HAP-1 (cell line): ENCODE results near the gene UNC93B1.
"Not testable (repeated sequence)": the region's sequence is repeated elsewhere in the genome, so short reads cannot be mapped to it uniquely, and the experiment has no call there.

ENCODE experiments used
- DNase-seq, 2 experiments: peaks; one replicate each; pipeline ENCODE4 v3.0.0-alpha.2; 2016 to 2020; ENCODE audit warnings: low spot score in 2 of 2
- H3K27me3 ChIP-seq: fragments of 250-450 bp; sonication (Bioruptor Pico); 2 replicates; pipeline ENCODE4 v1.5.1; 2020; ENCODE audit warnings: low read depth, mild to moderate bottlenecking, moderate library complexity
- H3K36me3 ChIP-seq: fragments of 250-450 bp; sonication (Bioruptor Pico); replicated peaks from 2 replicates; pipeline ENCODE4 v1.5.1; 2020; ENCODE audit warnings: mild to moderate bottlenecking
- H3K4me1 ChIP-seq: fragments of 250-450 bp; sonication (Bioruptor Pico); 2 replicates; pipeline ENCODE4 v1.5.1; 2020; ENCODE audit warnings: mild to moderate bottlenecking
- H3K4me3 ChIP-seq: fragments of 250-450 bp; sonication (Bioruptor Pico); 2 replicates; pipeline ENCODE4 v1.5.1; 2020; ENCODE audit warnings: mild to moderate bottlenecking, moderate library complexity
- H3K9me3 ChIP-seq: fragments of 250-450 bp; sonication (Bioruptor Pico); 2 replicates; pipeline ENCODE4 v1.5.1; 2020; ENCODE audit warnings: mild to moderate bottlenecking, moderate library complexity
- in situ Hi-C: fragments of 300-500 bp; cut with MboI; formaldehyde crosslinking; loops from 3 replicates; pipeline ENCODE4 v1.14.3; 2020; ENCODE audit warnings: low sequenced_read_pairs, inconsistent platforms, mixed read lengths

The UNC93B1 gene

DNA sequence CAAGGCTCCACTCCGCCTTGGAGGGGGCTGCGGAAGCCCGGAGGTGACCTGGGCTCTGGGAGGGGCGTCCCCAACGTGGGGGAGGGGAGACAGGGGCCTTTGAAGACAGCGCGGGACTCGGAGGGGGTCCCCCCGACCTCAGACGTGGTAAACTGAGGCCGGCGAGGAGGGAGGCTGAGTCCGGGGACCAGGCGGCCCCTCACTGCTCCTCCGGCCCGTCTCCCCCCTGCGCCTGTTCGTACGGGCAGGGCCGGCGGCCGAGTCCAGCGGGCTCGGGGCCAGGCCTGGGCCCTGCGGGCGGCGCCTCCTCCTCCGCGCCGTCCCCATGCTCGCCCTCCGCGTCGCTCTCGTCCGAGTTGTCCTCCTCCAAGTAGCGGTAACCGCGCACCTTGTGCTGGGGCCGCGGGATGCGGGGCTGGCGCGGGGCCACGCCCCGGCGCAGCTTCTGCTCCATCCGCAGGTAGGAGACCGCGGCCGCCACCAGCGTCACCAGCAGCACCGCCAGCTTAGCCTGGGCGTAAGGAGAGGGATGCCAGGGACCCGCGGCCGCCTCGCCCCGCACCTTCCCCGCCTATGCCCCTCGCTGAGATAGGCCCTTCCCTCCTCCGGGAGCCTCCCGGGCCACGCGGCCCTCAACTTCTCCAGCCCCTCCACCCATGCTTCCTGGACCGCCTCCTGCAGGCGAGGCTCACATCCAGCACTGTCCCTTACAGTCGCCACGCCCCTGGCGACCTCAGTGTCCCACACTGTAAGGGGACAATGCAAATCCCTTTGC, 12.4 kb downstream of the UNC93B1 start:
- H3K4me1 ChIP-seq, H3K36me3 ChIP-seq, DNase-seq, in situ Hi-C loops, H3K27me3 ChIP-seq, H3K4me3 ChIP-seq, H3K9me3 ChIP-seq: not testable (repeated sequence)

DNA sequence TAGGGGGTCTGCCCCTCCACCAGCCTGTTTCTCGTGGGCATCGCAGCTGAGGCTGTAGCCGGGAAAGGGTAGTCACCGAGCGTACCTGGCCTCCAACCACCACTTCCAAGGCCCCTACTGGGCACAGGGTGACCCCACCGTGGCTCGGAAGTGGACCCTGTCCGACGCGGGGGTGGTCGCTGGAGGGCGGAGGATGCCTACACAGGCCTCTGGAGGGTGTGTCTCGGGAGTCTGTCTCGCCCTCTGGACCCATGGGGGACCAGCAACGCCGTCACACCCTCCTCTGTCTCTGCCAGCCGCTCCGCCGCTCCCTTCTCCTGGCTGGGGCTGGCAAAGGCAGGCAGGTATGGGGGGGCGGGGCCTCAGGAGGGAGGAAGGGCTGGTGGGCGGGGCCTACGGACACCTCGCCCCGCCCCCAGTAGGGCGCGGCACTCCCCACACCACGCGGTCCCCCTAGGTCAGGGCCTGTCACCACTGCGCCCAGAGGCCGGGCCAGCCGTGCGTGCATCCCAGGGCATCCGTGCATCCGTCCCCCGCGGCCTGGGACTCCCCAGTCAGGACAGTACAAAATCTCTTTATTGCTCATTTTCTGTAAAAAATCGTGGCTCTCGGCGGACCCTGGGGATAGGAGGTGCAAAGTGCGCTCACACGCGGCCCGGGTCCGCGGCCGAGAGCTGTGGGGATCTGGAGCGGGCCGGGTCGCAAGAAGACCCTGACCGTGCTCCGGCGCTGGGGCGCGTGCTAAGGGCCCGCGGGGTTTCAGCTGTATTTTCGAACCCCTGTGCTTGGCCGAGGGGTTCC, 13.2 kb downstream of the UNC93B1 start:
- H3K4me3 ChIP-seq, H3K36me3 ChIP-seq, H3K27me3 ChIP-seq, in situ Hi-C loops, DNase-seq, H3K4me1 ChIP-seq, H3K9me3 ChIP-seq: not testable (repeated sequence)

DNA sequence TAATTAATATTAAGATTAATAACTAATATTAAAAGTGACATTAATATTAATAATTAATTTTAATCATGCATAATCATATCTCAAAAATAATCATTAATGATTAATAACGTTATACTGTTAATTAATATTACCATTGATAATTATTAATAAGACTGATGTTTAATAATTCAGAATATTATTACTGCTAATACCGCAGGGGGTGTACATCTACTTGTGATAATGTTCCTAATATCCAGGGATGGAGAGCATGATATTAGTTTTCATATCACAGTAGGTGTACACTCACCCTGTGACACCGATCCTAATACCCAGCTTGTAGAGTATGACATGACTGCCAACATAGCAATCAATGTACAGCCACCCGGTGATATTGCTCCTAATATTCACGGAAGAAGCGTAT, 18.6 kb downstream of the UNC93B1 start:
- in situ Hi-C loops: not testable (repeated sequence)

DNA sequence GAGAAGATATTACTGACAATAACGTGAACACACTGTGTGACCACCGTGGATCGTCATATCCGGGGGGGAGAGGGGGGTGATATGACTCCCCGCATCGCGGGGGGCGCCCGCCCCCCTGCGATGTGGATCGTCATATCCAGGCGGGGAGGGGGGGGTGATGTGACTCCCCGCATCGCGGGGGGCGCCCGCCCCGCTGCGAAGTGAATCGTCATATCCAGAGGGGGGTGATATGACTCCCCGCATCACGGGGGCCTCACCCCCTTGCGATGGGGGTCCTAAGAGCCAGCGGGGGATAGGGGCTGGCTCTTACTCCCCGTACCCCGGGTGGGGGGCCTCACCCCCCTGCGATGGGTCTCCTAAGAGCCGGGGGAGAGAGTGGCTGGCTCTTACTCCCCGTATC, 19.9 kb downstream of the UNC93B1 start:
- Histone ChIP-seq H3K9me3 (no peaks in the 10 kb centered on the region), H3K4me3 (no peak overlapping the region), H3K4me1 (no peaks in the 10 kb centered on the region), H3K36me3 (no peaks in the 10 kb centered on the region), H3K27me3 (no peaks in the 10 kb centered on the region)
- DNase-seq: no peak
- in situ Hi-C loops: no loop called here

More for the DNA sequence above, 18.6 kb downstream of the UNC93B1 start:
- H3K4me3 ChIP-seq, H3K36me3 ChIP-seq, DNase-seq, H3K4me1 ChIP-seq, H3K9me3 ChIP-seq, H3K27me3 ChIP-seq: not testable (repeated sequence)

DNA sequence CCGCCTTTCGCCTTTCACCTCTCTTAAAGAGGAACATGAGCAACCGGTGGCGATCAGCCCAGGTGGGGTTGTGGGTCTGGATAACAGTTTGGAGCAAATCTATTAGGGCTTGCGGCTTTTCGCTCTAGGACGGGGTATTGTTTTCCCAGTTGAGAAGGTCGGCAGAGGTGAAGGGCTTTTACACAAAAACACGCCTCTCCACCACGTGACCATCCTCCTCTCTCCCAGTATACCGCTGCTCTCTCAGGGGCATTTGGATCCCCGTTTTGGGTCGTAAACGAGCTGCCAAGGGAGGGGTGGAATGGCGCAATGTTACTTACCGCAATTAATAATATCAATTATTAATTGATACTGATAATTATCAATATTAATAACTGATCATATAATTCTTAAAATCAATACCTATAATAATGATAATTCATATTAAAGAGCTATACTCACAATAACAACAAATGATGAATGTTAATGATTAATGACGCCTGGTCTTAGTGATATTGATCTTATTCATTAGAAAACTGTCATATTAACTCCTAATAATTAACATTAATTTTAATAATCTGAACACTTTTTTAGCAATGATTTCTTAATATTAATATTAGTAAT, 21.5 kb downstream of the UNC93B1 start:
- H3K4me3 ChIP-seq, H3K36me3 ChIP-seq, H3K27me3 ChIP-seq, DNase-seq, in situ Hi-C loops, H3K4me1 ChIP-seq, H3K9me3 ChIP-seq: not testable (repeated sequence)

DNA sequence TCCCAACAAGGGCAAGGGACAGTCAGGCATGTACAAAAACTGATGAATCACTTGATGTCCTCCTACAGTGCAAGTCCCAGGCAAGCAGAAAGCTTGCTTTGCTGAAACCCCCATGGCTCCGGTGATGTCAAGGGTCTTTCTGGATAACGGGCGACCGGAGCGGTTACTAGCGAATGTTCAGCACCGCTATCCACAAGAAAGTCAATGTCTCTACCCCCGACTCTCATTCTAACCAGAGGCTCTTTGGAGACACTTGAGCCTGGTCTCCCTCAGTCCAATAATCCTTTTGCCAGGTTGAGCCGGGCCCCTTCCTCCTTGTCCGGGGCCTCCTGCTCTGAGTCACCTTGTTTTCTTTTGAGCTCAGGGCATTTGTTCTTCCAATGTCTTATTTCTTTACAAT, 22.7 kb downstream of the UNC93B1 start:
- DNase-seq, H3K27me3 ChIP-seq, H3K4me1 ChIP-seq, H3K4me3 ChIP-seq, H3K9me3 ChIP-seq, in situ Hi-C loops, H3K36me3 ChIP-seq: not testable (repeated sequence)

DNA sequence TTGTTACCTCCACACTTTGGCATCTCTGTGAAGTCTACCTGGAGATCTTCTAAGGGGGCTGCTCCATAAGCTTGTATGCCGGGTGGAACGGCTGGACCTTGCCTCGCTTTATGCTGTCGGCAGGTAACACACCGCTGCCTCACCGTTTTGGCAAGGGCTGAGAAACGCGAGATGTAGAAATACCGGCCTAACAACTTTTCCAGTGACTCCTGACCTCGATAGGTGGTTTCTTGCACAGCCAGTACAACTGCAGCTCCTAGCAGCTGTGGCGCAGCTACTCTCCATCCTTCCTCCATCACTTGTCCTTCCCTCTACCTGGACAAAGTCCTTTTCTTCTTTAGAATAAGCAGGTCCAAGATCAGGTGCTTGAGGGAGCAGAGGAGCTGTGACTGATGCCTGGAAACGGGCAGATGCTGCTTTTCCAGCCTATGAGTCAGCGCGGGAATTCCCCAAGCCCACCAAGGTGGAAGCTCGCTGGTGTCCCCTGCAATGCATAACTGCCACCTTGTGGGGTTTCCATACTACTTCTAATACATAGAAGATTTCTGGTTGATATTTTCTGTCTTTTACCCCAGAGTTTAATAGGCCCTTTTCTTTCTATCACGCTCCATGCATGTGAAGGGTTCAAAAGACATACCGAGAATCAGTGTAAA, 25.0 kb downstream of the UNC93B1 start:
- H3K4me1 ChIP-seq, H3K9me3 ChIP-seq, H3K36me3 ChIP-seq, DNase-seq, in situ Hi-C loops, H3K4me3 ChIP-seq, H3K27me3 ChIP-seq: not testable (repeated sequence)

DNA sequence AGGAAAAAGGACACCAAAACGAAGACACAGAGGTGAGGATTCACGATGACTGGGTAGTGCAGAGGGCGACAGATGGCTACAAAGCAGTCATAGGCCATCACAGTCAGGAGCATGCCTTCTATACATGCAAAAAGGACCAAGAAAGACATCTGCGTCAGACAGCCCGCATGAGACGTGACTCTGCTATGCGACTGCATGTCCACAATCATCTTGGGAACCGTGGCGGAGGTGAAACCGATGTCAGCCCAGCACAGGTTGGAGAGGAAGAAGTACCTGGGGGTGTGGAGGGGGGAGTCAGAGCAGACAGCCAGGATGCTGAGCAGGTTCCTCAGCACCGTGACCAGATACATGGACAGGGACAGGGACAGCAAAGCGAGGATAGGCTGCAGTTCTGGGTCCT, 29.2 kb downstream of the UNC93B1 start:
- not testable (repeated sequence) for H3K4me3 ChIP-seq, H3K9me3 ChIP-seq, DNase-seq, H3K36me3 ChIP-seq, H3K27me3 ChIP-seq, H3K4me1 ChIP-seq
- in situ Hi-C loops: loop anchor here (25.0 kb wide), 1 partner anchor 112 kb away; no protein-coding TSS in a partner anchor

DNA sequence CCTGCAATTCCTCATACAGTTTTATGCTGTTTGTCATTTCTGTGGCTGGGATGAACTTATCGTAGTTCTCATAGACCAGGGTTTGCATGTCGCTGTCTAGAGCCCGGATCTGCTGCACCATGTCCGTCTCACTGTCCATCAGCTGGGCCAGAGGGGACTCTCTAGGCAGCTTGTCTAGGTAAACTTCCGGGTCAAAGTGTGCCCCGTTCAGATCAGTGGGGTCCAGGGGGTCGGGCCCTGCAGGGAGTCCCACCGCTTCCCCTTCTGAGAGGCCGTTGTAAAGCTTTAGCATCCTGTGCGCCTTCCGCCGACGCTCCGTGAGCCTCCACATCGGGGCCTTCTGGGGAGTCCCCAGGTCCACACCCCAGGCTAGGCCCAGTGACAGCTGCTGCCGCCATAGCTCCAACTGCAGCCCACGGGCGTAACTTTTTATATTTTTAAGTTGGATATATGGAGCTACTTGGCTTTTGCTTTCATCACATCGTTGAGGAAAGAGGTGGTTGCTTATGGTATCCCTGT, 38.0 kb downstream of the UNC93B1 start:
- not testable (repeated sequence) for H3K4me3 ChIP-seq, H3K9me3 ChIP-seq, H3K36me3 ChIP-seq, H3K4me1 ChIP-seq, DNase-seq, H3K27me3 ChIP-seq
- in situ Hi-C loops: loop anchor here (25.0 kb wide), 1 partner anchor 104 kb away; no protein-coding TSS in a partner anchor

DNA sequence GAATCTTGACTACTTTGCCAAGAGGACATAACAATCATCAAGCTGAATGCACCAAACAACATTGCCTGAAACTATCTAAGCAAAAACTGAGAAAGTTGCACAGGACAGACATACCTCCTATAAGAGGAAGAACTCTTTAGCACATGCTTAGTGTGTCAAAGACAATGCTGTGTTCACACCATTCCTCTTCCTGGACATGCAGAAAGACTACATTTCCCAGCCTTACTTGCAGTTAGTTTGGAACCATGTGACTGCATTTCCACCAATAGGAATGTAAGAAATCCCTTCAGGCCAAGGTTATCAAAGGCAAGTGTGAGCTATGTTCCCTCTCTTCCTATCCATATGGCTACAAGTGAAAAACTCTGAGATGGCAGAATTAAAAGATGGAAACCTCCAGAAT, 39.2 kb downstream of the UNC93B1 start:
- in situ Hi-C loops: loop anchor here (25.0 kb wide), 1 partner anchor 102 kb away; no protein-coding TSS in a partner anchor
- not testable (repeated sequence) for DNase-seq, H3K27me3 ChIP-seq, H3K4me3 ChIP-seq, H3K4me1 ChIP-seq, H3K9me3 ChIP-seq, H3K36me3 ChIP-seq

DNA sequence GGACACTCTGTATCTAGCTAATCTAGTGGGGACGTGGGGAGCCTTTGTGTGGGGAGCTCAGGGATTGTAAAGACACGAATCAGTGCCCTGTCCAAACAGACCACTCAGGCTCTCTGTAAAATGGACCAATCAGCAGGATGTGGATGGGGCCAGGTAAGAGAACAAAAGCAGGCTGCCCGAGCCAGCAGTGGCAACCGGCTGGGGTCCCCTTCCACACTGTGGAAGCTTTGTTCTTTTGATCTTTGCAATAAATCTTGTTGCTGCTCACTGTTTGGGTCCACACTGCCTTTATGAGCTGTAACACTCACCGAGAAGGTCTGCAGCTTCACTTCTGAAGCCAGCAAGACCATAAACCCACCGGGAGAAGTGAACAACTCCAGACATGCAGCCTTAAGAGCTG, 40.0 kb downstream of the UNC93B1 start:
- DNase-seq, H3K4me3 ChIP-seq, H3K36me3 ChIP-seq, H3K4me1 ChIP-seq, H3K27me3 ChIP-seq, H3K9me3 ChIP-seq: not testable (repeated sequence)
- in situ Hi-C loops: loop anchor here (25.0 kb wide), 1 partner anchor 102 kb away; no protein-coding TSS in a partner anchor

DNA sequence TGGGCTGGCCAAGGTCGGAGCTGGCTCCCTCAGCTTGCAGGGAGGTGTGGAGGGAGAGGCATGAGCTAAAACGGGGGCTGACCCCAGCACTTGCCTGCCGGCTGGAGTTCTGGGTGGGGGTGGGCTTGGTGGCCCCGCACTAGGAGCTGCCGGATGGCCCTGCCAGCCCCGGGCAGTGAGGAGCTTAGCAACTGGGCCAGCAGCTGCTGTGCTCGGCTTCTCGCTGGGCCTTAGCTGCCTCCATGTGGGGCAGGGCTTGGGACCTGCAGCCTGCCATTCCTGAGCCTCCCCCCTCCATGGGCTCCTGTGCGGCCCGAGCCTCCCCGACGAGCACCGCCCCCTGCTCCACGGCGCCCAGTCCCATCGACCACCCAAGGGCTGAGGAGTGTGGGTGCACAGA, 40.7 kb downstream of the UNC93B1 start:
- not testable (repeated sequence) for DNase-seq, H3K4me3 ChIP-seq, H3K9me3 ChIP-seq, H3K4me1 ChIP-seq, H3K27me3 ChIP-seq, H3K36me3 ChIP-seq
- in situ Hi-C loops: loop anchor here (25.0 kb wide), 1 partner anchor 101 kb away; no protein-coding TSS in a partner anchor

DNA sequence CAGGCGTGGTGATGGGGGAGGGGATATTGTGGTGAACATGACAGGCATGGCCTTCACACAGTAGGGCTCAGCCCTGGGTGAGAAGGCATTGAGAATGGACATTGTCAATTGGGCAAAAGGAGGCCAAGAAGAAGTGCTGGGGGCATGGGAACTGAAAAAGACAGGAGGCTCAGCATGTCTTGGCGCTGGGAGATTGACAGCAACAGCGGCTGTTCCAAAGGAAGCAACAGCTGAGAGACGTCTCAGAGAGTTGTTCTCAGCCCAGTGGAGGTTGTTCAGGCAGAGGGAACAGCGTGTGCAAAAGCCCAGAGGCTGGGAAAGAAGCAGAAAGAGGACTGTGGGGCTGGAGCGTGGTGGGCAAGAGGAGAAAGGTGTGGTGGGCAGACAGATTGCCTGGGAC, 47.7 kb downstream of the UNC93B1 start:
- not testable (repeated sequence) for H3K36me3 ChIP-seq, H3K4me3 ChIP-seq, H3K4me1 ChIP-seq, H3K27me3 ChIP-seq, H3K9me3 ChIP-seq, DNase-seq
- in situ Hi-C loops: loop anchor here (25.0 kb wide), 1 partner anchor 94 kb away; no protein-coding TSS in a partner anchor
